ENCODE results near the gene FMOD. TPM values are rescaled to one million over a fixed set of nuclear protein-coding genes. Genes with fewer than 3 reads are reported as not detected.

FMOD gene
- total and polyA plus RNA-seq, 8 donors, result 36.6 to 97.6 (median 71.8) TPM

GRCh38 chr1:203307641-203308126 is 43.2 kb downstream of the FMOD start:
- intact Hi-C loops (cut with DNase I), result no loop called here
- H3K4me1 ChIP-seq, result peaks cover 13 to 52% of the 10 kb centered on the region in 2 donors
- H3K9me3 ChIP-seq, result no peaks in the 10 kb centered on the region
- TF ChIP-seq CTCF (IDR thresholded peaks at IDR 0.05), result no peak
- no peak for ATAC-seq
- peak overlapping the region; percentile 96 to 98 for H3K4me3 ChIP-seq
- H3K36me3 ChIP-seq, result peaks cover 0 to 38% of the 10 kb centered on the region in 2 donors
- no peaks in the 10 kb centered on the region for H3K27me3 ChIP-seq
- H3K27ac ChIP-seq, result peak overlapping the region; percentile 99
- DNase-seq, result no peak

- no peaks in the 10 kb centered on the region for H3K9me3 ChIP-seq
- H3K4me3 ChIP-seq, result peak overlapping the region; percentile 96 to 98
- H3K27ac ChIP-seq, result peak overlapping the region; percentile 99
- peaks cover 0 to 38% of the 10 kb centered on the region in 2 donors for H3K36me3 ChIP-seq
- peaks cover 13 to 52% of the 10 kb centered on the region in 2 donors for H3K4me1 ChIP-seq
- peak in 1 of 4 donors; percentile 86 for DNase-seq
- no peak for ATAC-seq
- no peak for TF ChIP-seq CTCF (IDR thresholded peaks at IDR 0.05)
- intact Hi-C loops (cut with DNase I), result no loop called here
- no peaks in the 10 kb centered on the region for H3K27me3 ChIP-seq
Measured at GRCh38 chr1:203306965-203307541, 43.9 kb downstream of the FMOD start.

DNA sequence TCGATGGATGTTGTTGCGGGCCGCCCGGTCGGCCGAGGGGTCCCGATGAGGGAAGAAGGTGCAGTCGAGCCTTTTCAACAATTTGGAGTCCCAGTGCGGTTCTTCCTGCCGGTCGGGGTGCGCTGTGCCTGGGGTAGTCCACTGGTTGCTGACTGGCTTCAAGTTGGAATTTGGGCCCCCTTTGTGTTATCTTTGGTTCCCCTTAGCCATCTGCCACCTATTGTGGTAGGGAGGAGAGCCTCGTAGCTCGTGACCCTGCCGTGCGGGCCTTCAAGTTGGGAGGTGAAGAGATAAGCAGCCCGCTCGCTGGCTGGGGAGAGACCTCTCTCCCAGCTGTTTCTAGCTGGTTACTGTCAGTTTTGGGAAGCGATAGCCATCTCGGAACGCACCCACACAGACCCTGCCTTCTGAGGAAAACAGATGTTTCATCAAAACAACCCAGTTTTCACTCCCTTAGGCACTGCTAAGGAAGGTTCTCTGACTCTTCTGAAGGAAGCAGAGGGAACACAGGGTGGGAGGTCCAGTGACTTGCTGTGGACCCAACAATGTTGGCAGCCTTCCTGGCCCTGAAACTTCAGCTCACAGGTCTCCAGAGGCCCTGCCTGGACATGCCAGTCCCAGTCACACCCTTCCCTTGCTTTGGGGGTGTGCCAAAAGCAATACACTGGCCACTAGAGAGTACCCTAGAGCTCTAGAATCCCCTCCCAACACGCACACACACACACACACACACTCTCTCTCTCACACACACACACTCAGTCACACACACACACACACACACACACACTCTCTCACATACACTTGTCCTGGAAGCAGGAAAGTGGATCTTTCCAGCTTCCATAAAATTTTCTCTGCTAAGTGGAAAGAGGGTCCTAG is 44.6 kb downstream of the FMOD start:
- H3K36me3 ChIP-seq, result peaks cover 0 to 38% of the 10 kb centered on the region in 2 donors
- H3K27ac ChIP-seq, result peak overlapping the region; percentile 99
- no peaks in the 10 kb centered on the region for H3K9me3 ChIP-seq
- H3K4me3 ChIP-seq, result peak overlapping the region; percentile 96 to 98
- H3K4me1 ChIP-seq, result peaks cover 13 to 52% of the 10 kb centered on the region in 2 donors
- H3K27me3 ChIP-seq, result no peaks in the 10 kb centered on the region
- ATAC-seq (peak; percentile 54), DNase-seq (peak in 3 of 4 donors; percentile 76 to 89 (median 87))
- intact Hi-C loops (cut with DNase I), result no loop called here
- TF ChIP-seq CTCF (IDR thresholded peaks at IDR 0.05), result no peak

- DNase-seq (no peak), ATAC-seq (peak; percentile 13)
- Histone ChIP-seq H3K4me1 (peaks cover 13 to 55% of the 10 kb centered on the region in 2 donors), H3K9me3 (no peaks in the 10 kb centered on the region), H3K27me3 (no peaks in the 10 kb centered on the region), H3K4me3 (peak overlapping the region; percentile 96 to 98), H3K36me3 (peaks cover 0 to 37% of the 10 kb centered on the region in 2 donors), H3K27ac (peak overlapping the region; percentile 99)
- TF ChIP-seq CTCF (IDR thresholded peaks at IDR 0.05), result no peak
- intact Hi-C loops (cut with DNase I), result no loop called here
Measured at GRCh38 chr1:203305809-203306088, 45.2 kb downstream of the FMOD start.
